ENCODE measurements around the gene ZNF217. TPM values are rescaled to one million over a fixed set of nuclear protein-coding genes. Genes with fewer than 3 reads are reported as not detected.

The ZNF217 gene
- total and polyA plus RNA-seq, 9 of the 15 experiments (the other 6 are each of a cell fraction or from before 2014, with no cell fraction given) = 3.0 to 41.8 (median 16.8) TPM

DNA sequence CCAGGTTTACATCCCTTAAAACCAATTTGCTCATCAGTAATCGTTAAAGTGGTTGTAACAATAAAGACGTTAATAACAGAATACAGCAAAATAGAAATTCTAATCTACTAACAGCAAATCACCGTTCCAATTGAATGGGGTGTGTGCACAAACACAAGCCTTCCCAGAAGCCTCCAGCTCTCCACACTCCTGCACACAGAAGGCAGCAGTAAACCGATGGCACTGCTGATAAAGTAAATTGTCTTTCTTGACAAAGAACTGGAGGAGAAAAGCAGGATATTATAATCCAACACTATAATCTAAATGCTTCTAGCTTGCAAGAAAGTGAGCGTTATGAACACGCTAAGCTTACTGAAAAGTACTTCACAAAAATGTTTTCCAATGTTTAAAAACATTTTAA, 7.0 kb downstream of the ZNF217 start (continued):
- TF ChIP-seq, protein P1, sequence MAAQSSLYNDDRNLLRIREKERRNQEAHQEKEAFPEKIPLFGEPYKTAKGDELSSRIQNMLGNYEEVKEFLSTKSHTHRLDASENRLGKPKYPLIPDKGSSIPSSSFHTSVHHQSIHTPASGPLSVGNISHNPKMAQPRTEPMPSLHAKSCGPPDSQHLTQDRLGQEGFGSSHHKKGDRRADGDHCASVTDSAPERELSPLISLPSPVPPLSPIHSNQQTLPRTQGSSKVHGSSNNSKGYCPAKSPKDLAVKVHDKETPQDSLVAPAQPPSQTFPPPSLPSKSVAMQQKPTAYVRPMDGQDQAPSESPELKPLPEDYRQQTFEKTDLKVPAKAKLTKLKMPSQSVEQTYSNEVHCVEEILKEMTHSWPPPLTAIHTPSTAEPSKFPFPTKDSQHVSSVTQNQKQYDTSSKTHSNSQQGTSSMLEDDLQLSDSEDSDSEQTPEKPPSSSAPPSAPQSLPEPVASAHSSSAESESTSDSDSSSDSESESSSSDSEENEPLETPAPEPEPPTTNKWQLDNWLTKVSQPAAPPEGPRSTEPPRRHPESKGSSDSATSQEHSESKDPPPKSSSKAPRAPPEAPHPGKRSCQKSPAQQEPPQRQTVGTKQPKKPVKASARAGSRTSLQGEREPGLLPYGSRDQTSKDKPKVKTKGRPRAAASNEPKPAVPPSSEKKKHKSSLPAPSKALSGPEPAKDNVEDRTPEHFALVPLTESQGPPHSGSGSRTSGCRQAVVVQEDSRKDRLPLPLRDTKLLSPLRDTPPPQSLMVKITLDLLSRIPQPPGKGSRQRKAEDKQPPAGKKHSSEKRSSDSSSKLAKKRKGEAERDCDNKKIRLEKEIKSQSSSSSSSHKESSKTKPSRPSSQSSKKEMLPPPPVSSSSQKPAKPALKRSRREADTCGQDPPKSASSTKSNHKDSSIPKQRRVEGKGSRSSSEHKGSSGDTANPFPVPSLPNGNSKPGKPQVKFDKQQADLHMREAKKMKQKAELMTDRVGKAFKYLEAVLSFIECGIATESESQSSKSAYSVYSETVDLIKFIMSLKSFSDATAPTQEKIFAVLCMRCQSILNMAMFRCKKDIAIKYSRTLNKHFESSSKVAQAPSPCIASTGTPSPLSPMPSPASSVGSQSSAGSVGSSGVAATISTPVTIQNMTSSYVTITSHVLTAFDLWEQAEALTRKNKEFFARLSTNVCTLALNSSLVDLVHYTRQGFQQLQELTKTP (IDR thresholded peaks at IDR 0.05; ENCODE audit: low read depth in 1 of 2, partially characterized antibody in 2 of 2) = peak in 1 of 2 experiments; percentile 50
- no peak for TF ChIP-seq HEY1 (CRISPR knock-in tag; IDR thresholded peaks at IDR 0.05; ENCODE audit: borderline replicate concordance)
- TF ChIP-seq, protein P2, sequence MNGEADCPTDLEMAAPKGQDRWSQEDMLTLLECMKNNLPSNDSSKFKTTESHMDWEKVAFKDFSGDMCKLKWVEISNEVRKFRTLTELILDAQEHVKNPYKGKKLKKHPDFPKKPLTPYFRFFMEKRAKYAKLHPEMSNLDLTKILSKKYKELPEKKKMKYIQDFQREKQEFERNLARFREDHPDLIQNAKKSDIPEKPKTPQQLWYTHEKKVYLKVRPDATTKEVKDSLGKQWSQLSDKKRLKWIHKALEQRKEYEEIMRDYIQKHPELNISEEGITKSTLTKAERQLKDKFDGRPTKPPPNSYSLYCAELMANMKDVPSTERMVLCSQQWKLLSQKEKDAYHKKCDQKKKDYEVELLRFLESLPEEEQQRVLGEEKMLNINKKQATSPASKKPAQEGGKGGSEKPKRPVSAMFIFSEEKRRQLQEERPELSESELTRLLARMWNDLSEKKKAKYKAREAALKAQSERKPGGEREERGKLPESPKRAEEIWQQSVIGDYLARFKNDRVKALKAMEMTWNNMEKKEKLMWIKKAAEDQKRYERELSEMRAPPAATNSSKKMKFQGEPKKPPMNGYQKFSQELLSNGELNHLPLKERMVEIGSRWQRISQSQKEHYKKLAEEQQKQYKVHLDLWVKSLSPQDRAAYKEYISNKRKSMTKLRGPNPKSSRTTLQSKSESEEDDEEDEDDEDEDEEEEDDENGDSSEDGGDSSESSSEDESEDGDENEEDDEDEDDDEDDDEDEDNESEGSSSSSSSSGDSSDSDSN (IDR thresholded peaks at IDR 0.05; ENCODE audit: borderline replicate concordance in 1 of 2, low read depth in 2 of 2, low read length in 2 of 2) = no peak
- peak; percentile 75 for TF ChIP-seq ZNF592 (IDR thresholded peaks at IDR 0.05)
- no peak for TF ChIP-seq GABPB1 (CRISPR knock-in tag; IDR thresholded peaks at IDR 0.05)
- TF ChIP-seq, protein P3, sequence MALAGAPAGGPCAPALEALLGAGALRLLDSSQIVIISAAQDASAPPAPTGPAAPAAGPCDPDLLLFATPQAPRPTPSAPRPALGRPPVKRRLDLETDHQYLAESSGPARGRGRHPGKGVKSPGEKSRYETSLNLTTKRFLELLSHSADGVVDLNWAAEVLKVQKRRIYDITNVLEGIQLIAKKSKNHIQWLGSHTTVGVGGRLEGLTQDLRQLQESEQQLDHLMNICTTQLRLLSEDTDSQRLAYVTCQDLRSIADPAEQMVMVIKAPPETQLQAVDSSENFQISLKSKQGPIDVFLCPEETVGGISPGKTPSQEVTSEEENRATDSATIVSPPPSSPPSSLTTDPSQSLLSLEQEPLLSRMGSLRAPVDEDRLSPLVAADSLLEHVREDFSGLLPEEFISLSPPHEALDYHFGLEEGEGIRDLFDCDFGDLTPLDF (CRISPR knock-in tag; IDR thresholded peaks at IDR 0.05) = no peak
- TF ChIP-seq BDP1 (IDR thresholded peaks at IDR 0.05; ENCODE audit: insufficient read depth, insufficient read length) = no peak
- TF ChIP-seq POLR2H (tag; IDR thresholded peaks at IDR 0.05; ENCODE audit: low read depth) = no peak
